ENCODE measurements around the gene FGD2.

DNA sequence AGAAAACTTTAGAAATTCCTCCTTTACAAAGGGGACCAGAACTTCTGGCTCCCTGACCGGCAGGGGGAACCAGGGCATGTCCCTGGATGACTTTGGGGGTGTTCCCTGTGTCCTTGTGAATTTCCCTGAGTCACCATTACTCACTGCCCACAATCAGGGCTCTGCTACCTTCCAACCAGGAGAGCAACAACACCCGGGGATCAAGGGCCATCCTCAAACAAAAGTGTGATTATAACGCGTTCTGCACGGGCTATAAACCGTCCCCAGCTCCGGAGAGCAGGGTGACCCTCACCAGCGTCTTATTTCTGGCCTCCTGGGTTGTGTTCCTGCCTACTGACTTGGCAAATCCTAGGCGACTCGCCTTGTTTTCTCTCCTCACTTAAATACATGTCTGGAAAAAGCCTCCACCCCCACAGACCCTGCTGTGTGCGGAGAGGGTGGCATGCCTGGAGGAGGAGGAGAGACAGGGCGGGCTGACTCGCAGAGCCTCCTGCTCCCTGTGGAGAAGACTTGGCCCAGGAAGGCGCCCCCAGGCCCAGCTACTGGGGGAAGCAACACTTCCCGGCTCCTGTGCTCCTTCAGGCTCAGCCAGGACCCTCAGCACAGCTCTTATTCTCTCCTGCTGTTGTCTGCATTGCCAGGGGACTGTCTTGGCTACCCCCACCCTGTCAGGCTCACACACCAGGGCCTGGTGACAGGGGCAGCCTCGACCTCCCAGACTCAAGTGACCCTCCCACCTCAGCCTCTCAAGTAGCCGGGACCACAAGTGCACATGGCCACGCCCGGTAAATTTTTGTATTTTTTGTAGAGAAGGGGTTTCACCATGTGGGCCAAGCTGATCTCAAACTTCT, 54.1 kb downstream of the FGD2 start:
- TF ChIP-seq, protein P1, sequence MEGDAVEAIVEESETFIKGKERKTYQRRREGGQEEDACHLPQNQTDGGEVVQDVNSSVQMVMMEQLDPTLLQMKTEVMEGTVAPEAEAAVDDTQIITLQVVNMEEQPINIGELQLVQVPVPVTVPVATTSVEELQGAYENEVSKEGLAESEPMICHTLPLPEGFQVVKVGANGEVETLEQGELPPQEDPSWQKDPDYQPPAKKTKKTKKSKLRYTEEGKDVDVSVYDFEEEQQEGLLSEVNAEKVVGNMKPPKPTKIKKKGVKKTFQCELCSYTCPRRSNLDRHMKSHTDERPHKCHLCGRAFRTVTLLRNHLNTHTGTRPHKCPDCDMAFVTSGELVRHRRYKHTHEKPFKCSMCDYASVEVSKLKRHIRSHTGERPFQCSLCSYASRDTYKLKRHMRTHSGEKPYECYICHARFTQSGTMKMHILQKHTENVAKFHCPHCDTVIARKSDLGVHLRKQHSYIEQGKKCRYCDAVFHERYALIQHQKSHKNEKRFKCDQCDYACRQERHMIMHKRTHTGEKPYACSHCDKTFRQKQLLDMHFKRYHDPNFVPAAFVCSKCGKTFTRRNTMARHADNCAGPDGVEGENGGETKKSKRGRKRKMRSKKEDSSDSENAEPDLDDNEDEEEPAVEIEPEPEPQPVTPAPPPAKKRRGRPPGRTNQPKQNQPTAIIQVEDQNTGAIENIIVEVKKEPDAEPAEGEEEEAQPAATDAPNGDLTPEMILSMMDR (IDR thresholded peaks at IDR 0.05), result peak in 5 of 6 experiments; percentile 7 to 88 (median 78)
- TF ChIP-seq POLR2A (IDR thresholded peaks at IDR 0.05), result peak; percentile 10 to 36
